ENCODE results near the gene FER. TPM values are rescaled to one million over a fixed set of nuclear protein-coding genes. Genes with fewer than 3 reads are reported as not detected.

The FER gene
- total RNA-seq, 1 donor from 2014 or later = 13.4 TPM

DNA sequence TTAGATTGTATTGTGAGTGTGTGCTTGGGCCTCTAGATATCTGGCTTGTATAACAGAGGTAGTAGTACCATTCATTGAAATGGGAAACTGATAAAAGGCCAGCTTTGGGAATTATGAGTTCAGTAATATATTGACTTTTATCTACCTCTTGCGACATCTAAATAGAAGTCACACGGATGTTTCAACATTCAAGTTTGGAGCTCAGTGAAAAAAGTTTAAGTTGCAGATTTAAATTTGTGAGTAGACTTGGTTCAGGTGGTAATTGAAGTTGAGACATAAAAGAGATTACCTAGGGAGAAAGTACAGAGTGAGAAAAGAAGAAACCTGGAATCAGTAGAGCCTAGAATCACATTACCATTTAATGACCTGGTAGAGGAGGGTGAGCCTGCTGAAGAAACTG is 189.5 kb downstream of the FER start:
- Histone ChIP-seq H3K36me3 (peaks cover 4% of the 10 kb centered on the region), H3K27me3 (ENCODE audit: low read depth) (no peaks in the 10 kb centered on the region), H3K4me1 (peaks cover 4% of the 10 kb centered on the region), H3K9me3 (replicated peaks) (peaks cover 13% of the 10 kb centered on the region), H3K4me3 (no peak overlapping the region), H3K27ac (replicated peaks) (no peak overlapping the region)
- TF ChIP-seq, protein P1, sequence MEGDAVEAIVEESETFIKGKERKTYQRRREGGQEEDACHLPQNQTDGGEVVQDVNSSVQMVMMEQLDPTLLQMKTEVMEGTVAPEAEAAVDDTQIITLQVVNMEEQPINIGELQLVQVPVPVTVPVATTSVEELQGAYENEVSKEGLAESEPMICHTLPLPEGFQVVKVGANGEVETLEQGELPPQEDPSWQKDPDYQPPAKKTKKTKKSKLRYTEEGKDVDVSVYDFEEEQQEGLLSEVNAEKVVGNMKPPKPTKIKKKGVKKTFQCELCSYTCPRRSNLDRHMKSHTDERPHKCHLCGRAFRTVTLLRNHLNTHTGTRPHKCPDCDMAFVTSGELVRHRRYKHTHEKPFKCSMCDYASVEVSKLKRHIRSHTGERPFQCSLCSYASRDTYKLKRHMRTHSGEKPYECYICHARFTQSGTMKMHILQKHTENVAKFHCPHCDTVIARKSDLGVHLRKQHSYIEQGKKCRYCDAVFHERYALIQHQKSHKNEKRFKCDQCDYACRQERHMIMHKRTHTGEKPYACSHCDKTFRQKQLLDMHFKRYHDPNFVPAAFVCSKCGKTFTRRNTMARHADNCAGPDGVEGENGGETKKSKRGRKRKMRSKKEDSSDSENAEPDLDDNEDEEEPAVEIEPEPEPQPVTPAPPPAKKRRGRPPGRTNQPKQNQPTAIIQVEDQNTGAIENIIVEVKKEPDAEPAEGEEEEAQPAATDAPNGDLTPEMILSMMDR (IDR thresholded peaks at IDR 0.05; ENCODE audit: borderline replicate concordance) = no peak
- intact Hi-C loops (cut with micrococcal nuclease) = no loop called here
- DNase-seq = no peak

DNA sequence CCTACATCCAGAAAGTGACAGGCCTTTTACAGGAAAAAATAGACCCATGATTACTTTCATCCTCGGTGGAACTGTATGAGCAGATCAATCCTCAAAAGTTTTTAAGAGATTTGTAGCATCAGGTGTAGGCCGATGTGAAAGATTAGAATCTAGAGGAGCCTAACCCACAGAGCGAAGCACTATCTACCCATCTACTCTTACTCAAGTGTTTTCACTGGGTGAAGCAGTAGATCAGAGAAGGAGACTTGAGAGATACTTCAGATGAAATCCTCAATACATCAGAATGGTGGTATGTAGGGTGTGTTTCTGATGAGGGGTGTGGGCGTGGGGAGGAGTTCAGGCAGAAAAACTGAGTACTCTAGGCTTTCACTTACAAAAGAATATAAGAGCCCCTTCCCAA is 192.8 kb downstream of the FER start:
- no peaks in the 10 kb centered on the region for H3K36me3 ChIP-seq
- no peak for DNase-seq
- H3K4me3 ChIP-seq = no peak overlapping the region
- peaks cover 10% of the 10 kb centered on the region for H3K4me1 ChIP-seq
- no peak overlapping the region for H3K27ac ChIP-seq (replicated peaks)
- intact Hi-C loops (cut with micrococcal nuclease) = no loop called here
- no peaks in the 10 kb centered on the region for H3K9me3 ChIP-seq (replicated peaks)
- TF ChIP-seq, protein P1 (IDR thresholded peaks at IDR 0.05; ENCODE audit: borderline replicate concordance) = no peak
- no peaks in the 10 kb centered on the region for H3K27me3 ChIP-seq (ENCODE audit: low read depth)

DNA sequence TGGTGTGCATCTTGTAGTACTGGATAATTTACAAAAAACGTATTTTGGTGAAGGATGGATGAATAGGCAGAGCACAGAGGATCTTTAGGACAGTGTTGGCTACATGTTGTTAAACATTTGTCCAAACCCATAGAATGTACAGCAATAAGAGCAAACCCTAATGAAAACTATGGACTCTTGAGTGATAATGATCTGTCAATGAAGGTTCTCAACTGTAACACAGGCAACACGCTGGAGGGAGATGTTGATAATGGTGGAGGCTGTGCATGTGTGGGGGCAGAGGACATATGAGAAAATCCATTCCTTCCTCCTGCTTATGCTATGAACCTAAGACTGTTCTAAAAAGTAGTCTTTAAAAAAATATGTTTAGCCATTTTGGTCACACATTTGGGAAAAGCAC is 194.0 kb downstream of the FER start:
- intact Hi-C loops (cut with micrococcal nuclease) = no loop called here
- Histone ChIP-seq H3K9me3 (replicated peaks) (no peaks in the 10 kb centered on the region), H3K4me1 (peaks cover 10% of the 10 kb centered on the region), H3K27ac (replicated peaks) (no peak overlapping the region), H3K36me3 (peaks cover under 1% of the 10 kb centered on the region), H3K27me3 (ENCODE audit: low read depth) (no peaks in the 10 kb centered on the region), H3K4me3 (no peak overlapping the region)
- TF ChIP-seq, protein P1 (IDR thresholded peaks at IDR 0.05; ENCODE audit: borderline replicate concordance) = no peak
- no peak for DNase-seq

DNA sequence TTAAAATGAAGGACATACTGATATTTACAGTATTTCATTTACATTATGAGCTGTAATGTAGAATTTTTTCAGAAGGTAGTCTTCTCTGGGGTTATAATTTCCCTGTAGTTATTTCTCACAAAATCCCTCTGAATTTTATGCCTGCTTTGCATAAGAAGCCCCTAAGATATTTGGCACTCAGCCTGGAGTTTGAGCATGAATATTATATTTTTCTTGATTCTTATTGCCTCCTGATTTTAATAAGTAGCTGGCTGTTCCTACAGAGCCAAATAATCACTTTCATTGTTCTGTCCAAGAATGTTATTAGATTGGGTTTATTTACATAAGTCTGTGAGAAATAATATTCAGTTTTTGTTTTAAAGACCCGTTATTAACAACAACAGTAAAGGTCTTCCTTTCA is 195.0 kb downstream of the FER start:
- Histone ChIP-seq H3K27me3 (ENCODE audit: low read depth) (no peaks in the 10 kb centered on the region), H3K9me3 (replicated peaks) (no peaks in the 10 kb centered on the region), H3K27ac (replicated peaks) (no peak overlapping the region), H3K36me3 (peaks cover 6% of the 10 kb centered on the region), H3K4me3 (no peak overlapping the region), H3K4me1 (peaks cover 10% of the 10 kb centered on the region)
- DNase-seq = no peak
- intact Hi-C loops (cut with micrococcal nuclease) = no loop called here
- TF ChIP-seq, protein P1 (IDR thresholded peaks at IDR 0.05; ENCODE audit: borderline replicate concordance) = no peak

DNA sequence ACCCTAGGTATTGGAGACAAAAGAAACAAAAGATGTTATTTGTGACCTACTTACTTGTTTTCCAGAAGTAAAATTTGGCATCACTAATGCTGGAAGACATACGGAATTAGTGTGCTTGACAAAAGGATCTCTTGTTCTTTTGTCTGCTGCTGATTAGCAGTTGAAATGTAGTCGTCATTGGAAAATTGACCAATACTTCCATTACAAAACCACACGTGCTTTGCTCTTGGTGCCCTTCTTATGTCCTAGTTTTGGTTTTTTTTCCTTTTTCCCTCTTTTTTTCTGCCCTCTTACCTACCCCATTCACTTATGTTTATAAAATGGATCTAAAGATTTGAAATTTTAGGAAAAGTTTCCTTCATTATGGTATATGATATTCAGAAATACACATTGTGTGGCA is 197.4 kb downstream of the FER start:
- H3K4me1 ChIP-seq = peaks cover 10% of the 10 kb centered on the region
- H3K27me3 ChIP-seq (ENCODE audit: low read depth) = no peaks in the 10 kb centered on the region
- H3K27ac ChIP-seq (replicated peaks) = no peak overlapping the region
- no peak overlapping the region for H3K4me3 ChIP-seq
- no peaks in the 10 kb centered on the region for H3K9me3 ChIP-seq (replicated peaks)
- no peak for DNase-seq
- TF ChIP-seq, protein P1 (IDR thresholded peaks at IDR 0.05; ENCODE audit: borderline replicate concordance) = no peak
- intact Hi-C loops (cut with micrococcal nuclease) = no loop called here
- H3K36me3 ChIP-seq = peaks cover 6% of the 10 kb centered on the region

DNA sequence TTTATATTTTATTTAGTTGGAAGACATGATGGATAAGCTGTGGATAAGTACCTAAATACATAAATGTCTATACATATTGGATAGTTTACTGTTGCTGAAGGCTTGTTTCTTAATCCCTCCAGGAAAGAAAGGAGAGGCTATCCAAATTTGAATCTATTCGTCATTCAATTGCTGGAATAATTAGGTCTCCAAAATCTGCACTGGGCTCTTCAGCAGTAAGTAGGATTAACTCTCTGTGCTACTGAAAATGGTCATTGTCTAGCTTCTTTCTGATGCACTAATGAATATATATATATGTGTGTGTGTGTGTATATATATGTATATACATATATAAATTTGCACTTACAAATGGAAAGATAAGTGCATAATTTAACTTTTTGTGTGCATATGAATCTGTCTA is 198.3 kb downstream of the FER start:
- no peak for DNase-seq
- H3K4me3 ChIP-seq = no peak overlapping the region
- H3K27me3 ChIP-seq (ENCODE audit: low read depth) = no peaks in the 10 kb centered on the region
- peaks cover 6% of the 10 kb centered on the region for H3K36me3 ChIP-seq
- intact Hi-C loops (cut with micrococcal nuclease) = no loop called here
- peaks cover 10% of the 10 kb centered on the region for H3K4me1 ChIP-seq
- TF ChIP-seq, protein P1 (IDR thresholded peaks at IDR 0.05; ENCODE audit: borderline replicate concordance) = no peak
- H3K27ac ChIP-seq (replicated peaks) = no peak overlapping the region
- no peaks in the 10 kb centered on the region for H3K9me3 ChIP-seq (replicated peaks)

Measured in left ventricle myocardium inferior (tissue), 1 donor.